Measurements from ENCODE around the gene BAIAP2L1.

- TF ChIP-seq GATA3 (IDR thresholded peaks at IDR 0.05; ENCODE audit: low read depth, low read length) = no peak
- TF ChIP-seq GATA2 (IDR thresholded peaks at IDR 0.05; ENCODE audit: low read depth, low read length) = no peak
Observed at GRCh38 chr7:98283887-98284222, 117.0 kb downstream of the BAIAP2L1 start.
